Measurements from ENCODE around the gene SLIT3. TPM values are rescaled to one million over a fixed set of nuclear protein-coding genes. Genes with fewer than 3 reads are reported as not detected.

SLIT3 gene
- total RNA-seq, 3 donors from 2014 or later (not counting 1 experiment from before 2014, with no cell fraction given) = 0.34 to 0.80 TPM; not detected in 1

GRCh38 chr5:168860503-168860902, 440.4 kb downstream of the SLIT3 start:
- H3K36me3 Mint-ChIP-seq = no peaks in the 10 kb centered on the region
- Histone ChIP-seq H3K36me3 (ENCODE audit: control insufficient read depth, insufficient read depth, low read length) (no peaks in the 10 kb centered on the region), H3K27me3 (ENCODE audit: control insufficient read depth, insufficient read depth, low read length) (no peaks in the 10 kb centered on the region), H3K4me3 (ENCODE audit: low read length) (no peak overlapping the region), H3K9me3 (ENCODE audit: control insufficient read depth, insufficient read depth, low read length) (no peaks in the 10 kb centered on the region), H3K4me1 (ENCODE audit: control insufficient read depth, insufficient read depth, low read length) (no peaks in the 10 kb centered on the region), H3K27ac (ENCODE audit: low read length) (no peak overlapping the region)
- no peaks in the 10 kb centered on the region for H3K9me3 Mint-ChIP-seq
- H3K27me3 Mint-ChIP-seq (ENCODE audit: low read depth in 2 of 2) = peaks cover 0 to 9% of the 10 kb centered on the region in 2 donors
- 100% methylated on average over 1 of the region's 1 CpG for WGBS (ENCODE audit: insufficient coverage)
- H3K4me1 Mint-ChIP-seq = no peaks in the 10 kb centered on the region
- no peak overlapping the region for H3K27ac Mint-ChIP-seq
- TF ChIP-seq CTCF (IDR thresholded peaks at IDR 0.05) = no peak
- intact Hi-C loops (cut with micrococcal nuclease) = no loop called here
- H3K4me3 Mint-ChIP-seq = no peak overlapping the region
- ATAC-seq (no peak), DNase-seq (no peak)

- Mint-ChIP-seq H3K36me3 (no peaks in the 10 kb centered on the region), H3K27ac (no peak overlapping the region), H3K4me1 (no peaks in the 10 kb centered on the region), H3K4me3 (no peak overlapping the region), H3K27me3 (ENCODE audit: low read depth in 2 of 2) (peaks cover 0 to 9% of the 10 kb centered on the region in 2 donors), H3K9me3 (no peaks in the 10 kb centered on the region)
- Histone ChIP-seq H3K27me3 (ENCODE audit: control insufficient read depth, insufficient read depth, low read length) (no peaks in the 10 kb centered on the region), H3K27ac (ENCODE audit: low read length) (no peak overlapping the region), H3K36me3 (ENCODE audit: control insufficient read depth, insufficient read depth, low read length) (no peaks in the 10 kb centered on the region), H3K4me3 (ENCODE audit: low read length) (no peak overlapping the region), H3K4me1 (ENCODE audit: control insufficient read depth, insufficient read depth, low read length) (no peaks in the 10 kb centered on the region), H3K9me3 (ENCODE audit: control insufficient read depth, insufficient read depth, low read length) (no peaks in the 10 kb centered on the region)
- ATAC-seq = no peak
- DNase-seq = no peak
- no peak for TF ChIP-seq CTCF (IDR thresholded peaks at IDR 0.05)
- intact Hi-C loops (cut with micrococcal nuclease) = no loop called here
- WGBS (ENCODE audit: insufficient coverage) = 77% methylated on average over 1 of the region's 1 CpG
Measured at GRCh38 chr5:168860081-168860480, 440.9 kb downstream of the SLIT3 start.

- no peak for TF ChIP-seq CTCF (IDR thresholded peaks at IDR 0.05)
- intact Hi-C loops (cut with micrococcal nuclease) = no loop called here
- H3K27me3 Mint-ChIP-seq (ENCODE audit: low read depth in 2 of 2) = peaks cover 0 to 9% of the 10 kb centered on the region in 2 donors
- 91% methylated on average over 4 of the region's 4 CpGs for WGBS (ENCODE audit: insufficient coverage)
- ATAC-seq = no peak
- H3K36me3 ChIP-seq (ENCODE audit: control insufficient read depth, insufficient read depth, low read length) = no peaks in the 10 kb centered on the region
- DNase-seq = no peak
- no peaks in the 10 kb centered on the region for H3K4me1 Mint-ChIP-seq
- no peaks in the 10 kb centered on the region for H3K9me3 ChIP-seq (ENCODE audit: control insufficient read depth, insufficient read depth, low read length)
- no peaks in the 10 kb centered on the region for H3K27me3 ChIP-seq (ENCODE audit: control insufficient read depth, insufficient read depth, low read length)
- H3K4me3 ChIP-seq (ENCODE audit: low read length) = no peak overlapping the region
- H3K27ac ChIP-seq (ENCODE audit: low read length) = no peak overlapping the region
- no peak overlapping the region for H3K4me3 Mint-ChIP-seq
- no peaks in the 10 kb centered on the region for H3K9me3 Mint-ChIP-seq
- H3K27ac Mint-ChIP-seq = no peak overlapping the region
- H3K4me1 ChIP-seq (ENCODE audit: control insufficient read depth, insufficient read depth, low read length) = no peaks in the 10 kb centered on the region
- no peaks in the 10 kb centered on the region for H3K36me3 Mint-ChIP-seq
Measured at GRCh38 chr5:168859471-168859870, 441.5 kb downstream of the SLIT3 start.

GRCh38 chr5:168858994-168859393, 441.9 kb downstream of the SLIT3 start:
- Histone ChIP-seq H3K27ac (ENCODE audit: low read length) (no peak overlapping the region), H3K4me1 (ENCODE audit: control insufficient read depth, insufficient read depth, low read length) (no peaks in the 10 kb centered on the region), H3K9me3 (ENCODE audit: control insufficient read depth, insufficient read depth, low read length) (no peaks in the 10 kb centered on the region), H3K27me3 (ENCODE audit: control insufficient read depth, insufficient read depth, low read length) (no peaks in the 10 kb centered on the region), H3K4me3 (ENCODE audit: low read length) (no peak overlapping the region), H3K36me3 (ENCODE audit: control insufficient read depth, insufficient read depth, low read length) (no peaks in the 10 kb centered on the region)
- Mint-ChIP-seq H3K36me3 (no peaks in the 10 kb centered on the region), H3K27me3 (ENCODE audit: low read depth in 2 of 2) (peaks cover 0 to 9% of the 10 kb centered on the region in 2 donors), H3K9me3 (no peaks in the 10 kb centered on the region), H3K4me1 (no peaks in the 10 kb centered on the region), H3K4me3 (no peak overlapping the region), H3K27ac (no peak overlapping the region)
- no peak for DNase-seq
- ATAC-seq = no peak
- intact Hi-C loops (cut with micrococcal nuclease) = no loop called here
- WGBS (ENCODE audit: insufficient coverage) = 84% methylated on average over 6 of the region's 6 CpGs
- no peak for TF ChIP-seq CTCF (IDR thresholded peaks at IDR 0.05)

All from natural killer cell (primary cell).